ENCODE data around the gene RAB35.

The RAB35 gene

DNA sequence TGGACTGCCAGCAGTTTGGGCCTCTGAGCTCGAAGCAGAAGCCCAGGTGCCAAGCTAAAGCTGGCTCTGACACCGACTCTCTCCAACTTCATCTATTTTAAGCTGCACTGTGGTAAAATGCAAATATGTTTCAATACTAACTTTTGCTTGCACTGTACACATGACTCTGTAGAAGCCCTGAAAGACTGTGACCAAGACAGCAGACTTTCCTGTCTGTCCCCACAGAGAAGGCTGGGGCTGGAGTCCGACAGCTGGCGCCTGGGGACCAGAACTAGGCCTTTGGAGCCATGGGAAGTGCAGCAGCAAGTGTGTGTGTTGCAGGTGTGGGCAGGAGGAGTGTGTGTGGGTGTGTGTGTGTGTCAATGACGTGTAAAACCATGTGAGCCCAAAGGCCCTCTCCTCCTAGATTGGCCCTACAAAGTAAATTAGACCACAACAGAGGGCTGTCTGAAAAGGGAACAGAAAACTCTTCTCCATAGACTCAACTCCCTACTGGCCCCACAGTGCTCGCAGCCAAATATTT lies 16.4 kb upstream of the RAB35 start:
- no peak for FAIRE-seq
- no peak for DNase-seq (ENCODE audit: low spot score)

DNA sequence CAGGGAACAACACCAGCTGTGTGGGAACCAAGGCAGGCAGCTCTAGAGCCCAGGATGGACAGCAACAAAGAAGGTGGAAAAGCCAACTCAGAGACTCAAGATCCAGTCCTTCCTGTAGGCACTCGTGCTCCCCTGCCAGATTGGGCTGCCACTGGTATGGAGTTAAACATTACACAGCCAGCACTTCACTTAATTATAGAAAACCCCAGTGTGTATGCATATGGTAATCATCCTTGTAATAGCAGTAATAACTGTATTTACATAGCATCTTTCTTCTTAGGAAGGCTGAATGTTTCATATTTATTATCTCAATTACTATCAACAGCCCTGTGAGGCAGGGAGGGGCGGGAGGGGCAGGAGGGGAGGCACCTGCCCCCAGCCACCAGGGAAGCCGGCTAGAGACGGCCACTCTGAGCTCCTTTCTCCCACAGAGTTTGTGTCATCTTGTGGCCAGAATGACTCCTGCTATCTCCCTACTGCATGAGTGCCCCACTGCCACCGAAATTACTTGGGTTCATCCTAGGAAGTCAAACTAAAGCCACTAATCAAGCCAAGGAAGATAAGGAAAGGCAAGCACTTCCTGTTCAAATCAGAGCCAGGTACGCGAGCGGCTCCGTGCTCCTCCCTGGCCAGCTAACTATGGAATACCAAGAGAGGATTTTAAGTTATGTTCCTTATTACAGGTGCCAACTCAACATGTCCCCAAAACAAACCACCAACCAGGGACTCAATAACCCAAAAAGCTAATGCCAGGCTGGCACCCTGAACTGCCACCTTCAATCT lies 15.7 kb upstream of the RAB35 start:
- DNase-seq (ENCODE audit: low spot score) (no peak), FAIRE-seq (no peak)

GRCh38 chr12:120131116-120131515 lies 14.6 kb upstream of the RAB35 start:
- FAIRE-seq (no peak), DNase-seq (ENCODE audit: low spot score) (no peak)

DNA sequence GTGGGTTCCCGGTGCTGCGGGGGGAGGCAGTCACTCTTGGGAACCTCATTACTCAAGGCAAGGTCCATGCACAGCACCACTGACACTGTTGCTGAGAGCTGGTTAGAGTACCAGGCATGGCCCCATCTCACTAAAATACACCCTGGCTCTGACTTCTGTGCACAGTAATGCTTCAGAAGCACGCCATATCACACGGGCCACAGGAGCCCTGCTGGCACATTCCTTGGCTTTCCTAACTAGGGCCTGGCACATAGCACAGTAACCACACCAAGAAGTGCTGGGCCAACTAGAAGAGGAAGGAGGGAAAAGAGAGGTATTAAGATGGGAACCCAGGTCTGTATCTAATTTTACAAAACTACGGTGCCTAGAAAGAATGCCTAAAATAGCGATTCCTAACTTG lies 13.5 kb upstream of the RAB35 start:
- DNase-seq (ENCODE audit: low spot score) (no peak), FAIRE-seq (no peak)

DNA sequence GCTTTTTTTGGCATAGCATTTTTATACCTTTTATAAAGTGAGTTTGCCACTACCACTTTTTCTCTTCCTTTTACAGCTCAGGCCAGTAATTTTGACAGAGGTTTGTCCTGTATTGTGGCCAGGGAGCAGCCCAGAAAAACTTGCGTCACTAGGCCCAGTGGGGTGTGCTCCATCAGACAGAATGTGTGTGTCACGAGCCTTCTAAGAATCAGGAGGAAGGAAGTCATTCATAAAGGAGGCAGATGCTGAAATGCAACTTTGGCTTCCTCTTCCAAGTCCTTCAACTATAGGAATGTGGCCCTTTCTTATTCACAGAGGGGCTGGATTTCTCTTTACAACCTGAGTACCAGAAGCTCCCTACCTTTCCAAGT lies 10.1 kb upstream of the RAB35 start:
- FAIRE-seq, result no peak

DNA sequence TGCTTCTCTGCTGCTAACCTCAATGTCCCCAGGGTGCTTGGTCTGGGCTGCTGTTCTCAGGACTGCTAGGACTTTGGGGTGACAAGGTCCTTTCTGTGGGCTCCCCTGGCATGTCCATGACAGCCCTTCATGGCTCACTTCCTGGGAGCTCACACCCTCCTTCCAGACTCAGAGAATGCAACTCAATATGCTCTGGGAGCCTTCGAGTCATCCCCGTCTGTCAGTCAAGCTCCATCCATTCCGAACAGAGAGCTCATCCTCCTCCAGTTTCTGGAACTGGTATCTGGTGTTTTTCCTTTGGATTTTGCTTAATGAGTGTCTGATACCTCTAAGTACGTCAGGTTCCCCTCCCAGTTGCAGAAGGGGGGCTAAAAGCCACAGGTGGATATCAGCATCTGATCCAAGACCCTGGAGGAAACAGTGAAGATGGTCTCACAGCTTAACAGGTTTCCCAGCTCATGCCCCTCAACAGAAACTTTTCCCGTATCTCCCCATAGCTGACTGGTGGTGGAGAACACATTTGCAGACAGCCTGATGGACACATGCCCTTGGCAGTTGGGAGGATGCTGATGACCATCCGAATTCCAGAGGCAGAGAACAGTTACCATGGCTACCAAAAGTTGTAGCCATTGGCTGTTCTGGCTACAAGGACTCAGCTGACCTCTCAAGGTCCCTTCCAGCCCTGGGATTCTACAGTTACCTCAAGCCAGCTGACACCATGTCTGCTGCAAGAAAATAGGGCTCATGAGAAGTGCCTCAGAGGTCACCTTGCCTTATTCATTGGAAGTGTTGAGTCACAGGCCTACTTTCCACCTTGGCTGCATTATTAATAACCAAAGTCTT lies 9.5 kb upstream of the RAB35 start:
- DNase-seq (ENCODE audit: low spot score), result no peak
- no peak for FAIRE-seq

More for the DNA sequence above, 10.1 kb upstream of the RAB35 start:
- no peak for DNase-seq (ENCODE audit: low spot score)

DNA sequence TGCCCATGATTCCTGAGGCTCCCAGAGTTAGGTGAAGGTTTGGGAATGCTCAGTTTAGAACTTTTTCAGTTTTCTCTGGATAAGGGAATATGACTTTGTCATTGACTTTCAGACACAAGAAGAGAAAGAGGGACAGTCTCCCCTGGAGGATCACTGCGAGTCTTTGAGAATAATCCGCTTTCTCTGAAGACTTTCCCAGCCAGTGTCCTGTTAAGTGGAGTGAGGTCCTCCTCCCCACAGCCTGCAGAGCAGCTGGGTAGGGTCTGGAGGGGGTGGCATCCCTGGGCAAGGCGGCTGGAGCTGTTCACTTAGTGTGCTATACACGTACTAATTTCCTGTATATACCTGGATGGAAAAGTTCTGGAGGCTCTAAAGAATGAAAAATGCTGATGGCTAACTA lies 8.5 kb upstream of the RAB35 start:
- DNase-seq (ENCODE audit: low spot score), result no peak
- FAIRE-seq, result no peak

GRCh38 chr12:120121766-120122293 lies 5.3 kb upstream of the RAB35 start:
- no peak for DNase-seq (ENCODE audit: low spot score)
- FAIRE-seq, result no peak

DNA sequence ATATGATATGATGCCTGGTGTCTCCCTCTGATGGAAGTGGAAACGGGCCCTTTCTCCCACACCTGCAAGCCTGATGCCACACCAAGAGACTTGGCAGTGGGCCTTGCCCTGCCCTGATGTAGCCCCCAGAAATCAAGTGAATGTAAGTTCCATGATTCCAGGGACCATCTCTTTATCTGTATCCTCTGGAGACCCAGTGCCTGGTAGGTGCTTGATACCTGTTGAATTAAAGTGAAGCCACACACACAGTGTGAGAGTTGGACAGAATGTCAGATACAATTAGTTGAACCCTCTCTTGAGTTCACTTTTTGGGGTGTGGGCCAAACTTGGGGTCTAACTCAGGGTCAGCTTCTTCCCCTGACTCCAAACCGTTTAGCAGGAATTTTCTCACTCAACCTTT lies 4.8 kb upstream of the RAB35 start:
- DNase-seq (ENCODE audit: low spot score) (no peak), FAIRE-seq (no peak)

GRCh38 chr12:120119271-120119973 lies 2.9 kb upstream of the RAB35 start:
- peak; percentile 62 for FAIRE-seq
- DNase-seq (ENCODE audit: low spot score), result peak; percentile 61

GRCh38 chr12:120118321-120119061 lies 1.9 kb upstream of the RAB35 start:
- no peak for FAIRE-seq
- DNase-seq (ENCODE audit: low spot score), result peak; percentile 45

DNA sequence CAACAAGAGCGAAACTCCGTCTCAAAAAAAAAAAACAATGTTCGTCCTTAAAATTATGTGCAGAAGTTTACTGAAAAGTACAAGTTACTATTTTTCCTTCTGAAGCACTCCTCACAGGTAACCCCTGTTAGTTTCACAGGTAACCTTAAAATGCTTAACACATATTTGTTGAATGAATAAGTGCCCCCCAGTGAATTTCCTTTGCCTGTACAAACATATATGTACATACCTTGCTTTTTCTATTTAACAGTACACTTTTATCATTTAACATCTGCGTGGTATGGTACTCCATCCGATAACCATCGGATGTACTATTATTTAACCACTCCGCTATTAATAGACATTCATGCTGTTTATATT lies 1.4 kb upstream of the RAB35 start:
- FAIRE-seq (no peak), DNase-seq (ENCODE audit: low spot score) (no peak)

GRCh38 chr12:120116792-120117651 lies 469 bp upstream of the RAB35 start:
- FAIRE-seq (no peak), DNase-seq (ENCODE audit: low spot score) (peak; percentile 77)

DNA sequence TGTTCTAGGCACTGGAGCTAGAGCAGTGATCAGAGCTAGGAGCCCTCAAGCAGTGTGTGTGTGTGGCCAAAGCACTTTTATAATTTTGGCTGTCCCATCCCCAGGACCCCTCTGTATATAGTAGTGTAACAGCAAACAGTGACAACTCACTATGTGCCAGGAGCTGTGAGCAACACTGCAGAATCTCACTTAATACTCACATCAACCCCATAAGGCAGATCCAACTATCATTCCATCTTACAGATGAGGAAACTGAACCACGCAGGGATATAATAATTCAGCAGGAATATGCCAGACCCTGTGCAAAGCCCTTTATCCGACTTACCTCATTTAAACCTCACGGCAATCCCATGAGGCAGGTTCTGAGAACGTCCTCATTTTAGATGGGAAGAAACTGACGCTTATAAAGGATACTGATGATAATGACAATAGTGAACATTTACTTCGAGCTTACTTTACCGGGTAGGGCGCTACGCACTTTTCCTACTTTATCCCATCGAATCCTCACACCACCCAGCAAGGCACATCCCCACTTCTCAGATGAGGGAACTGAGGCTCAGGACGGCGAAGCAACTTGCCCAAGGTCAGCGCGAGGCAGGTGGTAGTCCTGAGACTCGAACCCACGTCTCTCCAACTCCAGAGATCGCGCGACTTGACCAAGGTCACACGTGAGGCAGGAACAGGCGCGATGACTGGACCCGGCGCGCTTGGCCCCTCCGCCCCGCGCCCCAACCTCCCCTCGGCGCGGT lies 687 bp downstream of the RAB35 start:
- FAIRE-seq (no peak), DNase-seq (ENCODE audit: low spot score) (peak; percentile 15)

DNA sequence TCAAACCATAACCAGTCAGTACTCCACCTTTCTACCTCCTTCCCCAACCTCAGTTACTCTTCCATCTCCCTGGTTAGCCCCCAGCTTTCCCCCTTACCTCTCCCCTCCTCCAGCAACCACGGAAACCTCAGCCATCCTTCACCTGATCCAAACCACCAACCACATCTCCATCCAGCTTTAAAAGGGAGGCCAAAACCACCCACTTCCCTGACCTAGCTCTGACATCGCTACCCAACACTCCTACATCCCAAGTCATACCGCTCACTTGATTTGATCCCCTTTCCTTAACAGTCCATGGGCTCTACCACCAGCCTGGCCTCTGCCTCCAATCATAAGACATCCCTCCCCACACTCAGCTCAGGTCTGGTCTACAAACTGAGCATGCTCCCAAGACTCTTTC lies 1.5 kb downstream of the RAB35 start:
- no peak for FAIRE-seq
- DNase-seq (ENCODE audit: low spot score), result no peak

GRCh38 chr12:120110550-120111501 lies 5.7 kb downstream of the RAB35 start:
- FAIRE-seq (no peak), DNase-seq (ENCODE audit: low spot score) (no peak)

- no peak for DNase-seq (ENCODE audit: low spot score)
These were observed 6.8 kb downstream of the RAB35 start for GRCh38 chr12:120109570-120110267.

DNA sequence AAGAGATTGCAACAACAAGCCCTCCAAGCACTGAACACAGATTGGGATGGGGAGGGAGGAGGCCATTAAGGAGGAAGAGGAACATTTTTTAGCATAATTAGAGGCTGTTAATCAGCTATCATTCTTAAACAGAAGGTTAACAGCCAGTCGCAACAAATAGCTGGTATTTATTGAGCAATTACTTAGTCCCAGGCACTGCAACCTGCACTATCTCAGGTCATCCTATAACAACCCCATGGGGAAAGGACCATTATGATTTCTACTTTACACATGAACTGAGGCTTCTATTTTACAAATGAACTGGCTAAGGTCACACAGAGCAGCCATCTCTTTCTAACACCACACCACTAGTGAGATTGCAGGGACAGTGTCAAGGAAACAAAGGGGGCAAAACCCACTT lies 10.4 kb downstream of the RAB35 start:
- no peak for FAIRE-seq
- DNase-seq (ENCODE audit: low spot score), result no peak

More at GRCh38 chr12:120109570-120110267, 6.8 kb downstream of the RAB35 start:
- FAIRE-seq, result no peak
